Osteocyte (in vitro differentiated cells): ENCODE measurements around the gene A2ML1. TPM values are rescaled to one million over a fixed set of nuclear protein-coding genes. Genes with fewer than 3 reads are reported as not detected.

Source experiments
- DNase-seq: peaks from one replicate; pipeline ENCODE4 v3.0.0; 2021; ENCODE audit warnings: mixed read lengths; ENCODE audit not compliant: unreplicated experiment; ENCODE audit errors: extremely low spot score
- H3K27ac Mint-ChIP-seq: one replicate; pipeline ENCODE4 v1.8.0; 2021; ENCODE audit warnings: mild to moderate bottlenecking, mixed read lengths; ENCODE audit not compliant: unreplicated experiment
- H3K27me3 Mint-ChIP-seq: one replicate; pipeline ENCODE4 v1.8.0; 2021; ENCODE audit warnings: mixed read lengths; ENCODE audit not compliant: unreplicated experiment
- H3K36me3 Mint-ChIP-seq: one replicate; pipeline ENCODE4 v1.8.0; 2021; ENCODE audit warnings: mixed read lengths; ENCODE audit not compliant: unreplicated experiment
- H3K4me1 Mint-ChIP-seq: one replicate; pipeline ENCODE4 v1.8.0; 2021; ENCODE audit warnings: mixed read lengths; ENCODE audit not compliant: unreplicated experiment
- H3K4me3 Mint-ChIP-seq: one replicate; pipeline ENCODE4 v1.8.0; 2021; ENCODE audit warnings: mild to moderate bottlenecking, moderate library complexity, mixed read lengths; ENCODE audit not compliant: unreplicated experiment
- H3K9me3 Mint-ChIP-seq: one replicate; pipeline ENCODE4 v1.8.0; 2021; ENCODE audit warnings: mixed read lengths; ENCODE audit not compliant: unreplicated experiment
- CTCF ChIP-seq: fragments of 200-600 bp; sonication (generic); IDR thresholded peaks from 2 replicates; pipeline ENCODE4 v1.5.0; 2021; ENCODE audit warnings: antibody characterized with exemption, mild to moderate bottlenecking, moderate library complexity
- long read RNA-seq: library from polyadenylated mRNA; unstranded; transcript quantifications from one replicate; pipeline ENCODE4 v2.0.0, GENCODE V29; 2021
- total RNA-seq: library from RNA; stranded (reverse); gene quantifications from 2 replicates; pipeline ENCODE4 v1.2.1, GENCODE V29; 2021

The A2ML1 gene
- not detected in 2 replicates for total RNA-seq
- long read RNA-seq, result 0 reads

DNA sequence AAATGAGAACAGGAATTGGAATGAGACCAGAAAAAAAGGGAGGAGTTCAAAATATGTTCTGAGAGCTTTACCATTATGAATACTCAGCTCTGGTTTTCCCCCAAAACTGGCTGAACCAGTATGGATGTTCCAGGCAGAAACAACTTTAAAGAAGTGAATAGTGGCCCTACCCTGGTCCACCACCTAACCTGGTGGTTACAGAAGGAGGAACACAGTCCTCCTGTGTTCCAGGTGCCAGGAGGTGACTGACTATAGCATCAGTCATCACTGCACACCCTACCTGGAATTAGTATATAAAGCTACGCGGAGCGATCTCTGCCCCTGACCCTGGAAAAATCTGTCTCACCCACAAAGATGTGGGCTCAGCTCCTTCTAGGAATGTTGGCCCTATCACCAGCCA, at the start of gene A2ML1:
A2ML1 (plus strand) TSS at position 324 of the 400 bp plus-strand sequence; CDS start at position 355, 31 bp downstream.
- Mint-ChIP-seq H3K36me3 (no peaks in the 10 kb centered on the region), H3K4me1 (no peaks in the 10 kb centered on the region), H3K27me3 (peaks cover 4% of the 10 kb centered on the region), H3K4me3 (no peak within 1 kb of the TSS), H3K9me3 (peaks cover 15% of the 10 kb centered on the region), H3K27ac (no peak within 1 kb of the TSS)
- no peak for DNase-seq
- TF ChIP-seq CTCF, result no peak

GRCh38 chr12:8773461-8773860, 49.0 kb upstream of the A2ML1 start:
- Mint-ChIP-seq H3K27ac (no peak overlapping the region), H3K4me1 (peaks cover 3% of the 10 kb centered on the region), H3K27me3 (no peaks in the 10 kb centered on the region), H3K4me3 (no peak overlapping the region), H3K9me3 (no peaks in the 10 kb centered on the region), H3K36me3 (peaks cover 35% of the 10 kb centered on the region)
- no peak for DNase-seq
- TF ChIP-seq CTCF, result no peak

GRCh38 chr12:8779281-8779680, 43.1 kb upstream of the A2ML1 start:
- H3K4me3 Mint-ChIP-seq, result no peak overlapping the region
- H3K27me3 Mint-ChIP-seq, result no peaks in the 10 kb centered on the region
- H3K9me3 Mint-ChIP-seq, result no peaks in the 10 kb centered on the region
- H3K4me1 Mint-ChIP-seq, result no peaks in the 10 kb centered on the region
- DNase-seq, result no peak
- no peak for TF ChIP-seq CTCF
- no peak overlapping the region for H3K27ac Mint-ChIP-seq
- H3K36me3 Mint-ChIP-seq, result peaks cover 24% of the 10 kb centered on the region

DNA sequence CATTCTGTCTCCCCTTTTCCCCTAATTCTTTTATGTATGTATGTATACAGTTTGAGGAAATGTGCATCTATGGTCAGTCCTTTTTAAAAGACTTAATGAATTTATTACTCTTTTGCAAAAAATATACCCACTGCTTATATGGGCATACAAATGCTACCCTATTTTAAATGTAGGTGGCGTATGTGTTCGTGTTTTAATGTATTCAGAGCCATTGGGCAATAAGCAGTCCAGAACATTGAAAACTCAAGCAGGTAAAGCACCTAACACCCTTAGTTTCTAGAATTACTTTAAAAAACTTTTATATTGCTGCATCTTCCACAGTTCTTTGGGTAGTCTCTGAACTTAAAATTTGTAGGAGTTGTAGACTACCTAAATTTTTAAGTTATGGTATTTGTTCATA, 42.6 kb upstream of the A2ML1 start:
- Mint-ChIP-seq H3K9me3 (no peaks in the 10 kb centered on the region), H3K4me1 (no peaks in the 10 kb centered on the region), H3K36me3 (peaks cover 19% of the 10 kb centered on the region), H3K27me3 (no peaks in the 10 kb centered on the region), H3K27ac (no peak overlapping the region), H3K4me3 (no peak overlapping the region)
- no peak for DNase-seq
- no peak for TF ChIP-seq CTCF

DNA sequence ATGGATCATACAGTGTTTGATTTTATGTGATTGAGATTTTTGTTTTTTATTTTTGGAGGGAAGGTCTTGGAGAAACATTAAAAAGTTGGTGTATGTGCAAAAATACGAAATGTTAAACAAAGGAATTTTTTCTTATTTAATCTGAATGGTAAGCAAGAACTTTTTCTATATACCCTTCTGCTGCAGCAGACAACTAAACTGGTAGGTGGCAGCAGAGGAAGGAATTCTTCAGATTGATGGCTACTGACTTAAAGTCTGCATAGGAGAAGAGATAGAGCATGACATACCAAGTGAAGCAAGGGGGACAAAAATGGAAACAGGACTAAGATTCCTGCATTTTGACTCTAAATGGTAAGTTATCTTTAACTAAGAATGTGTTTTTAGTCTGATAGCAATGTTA, 42.0 kb upstream of the A2ML1 start:
- Mint-ChIP-seq H3K27ac (no peak overlapping the region), H3K4me1 (no peaks in the 10 kb centered on the region), H3K9me3 (no peaks in the 10 kb centered on the region), H3K27me3 (no peaks in the 10 kb centered on the region), H3K4me3 (no peak overlapping the region), H3K36me3 (peaks cover 16% of the 10 kb centered on the region)
- DNase-seq, result no peak
- TF ChIP-seq CTCF, result peak; percentile 51
